Thyroid gland (tissue), 4 donors: Measurements from ENCODE around the gene DSTN. TPM values are rescaled to one million over a fixed set of nuclear protein-coding genes. Genes with fewer than 3 reads are reported as not detected.

ENCODE experiments used
- DNase-seq, 2 donors: peaks; one replicate each; pipeline ENCODE4 v3.0.0-alpha.2; 2019
- H3K27ac ChIP-seq, 3 donors: fragments of 200-600 bp; sonication (generic); 1 replicate in 2 of 3; 2 replicates in 1 of 3; pipeline ENCODE4 v1.5.1; 2016 to 2019; ENCODE audit warnings: mild to moderate bottlenecking in 1 of 3, moderate library complexity in 1 of 3
- H3K27me3 ChIP-seq: fragments of 200-600 bp; sonication (generic); one replicate; pipeline ENCODE4 v1.5.1; 2019
- H3K36me3 ChIP-seq, 2 donors: fragments of 200-600 bp; sonication (generic); one replicate each; pipeline ENCODE4 v1.5.1; 2016 to 2019
- H3K4me1 ChIP-seq, 2 donors: fragments of 200-600 bp; sonication (generic); one replicate each; pipeline ENCODE4 v1.5.1; 2017 to 2019
- H3K4me3 ChIP-seq, 3 donors: fragments of 200-600 bp; sonication (generic); replicated peaks in 1 of 3; 1 replicate in 2 of 3; 2 replicates in 1 of 3; pipeline ENCODE4 v1.5.1; 2016; ENCODE audit warnings: mild to moderate bottlenecking in 1 of 3
- H3K9me3 ChIP-seq: fragments of 200-600 bp; sonication (generic); one replicate; pipeline ENCODE4 v1.5.1; 2017
- CTCF ChIP-seq, 6 experiments: fragments of 200-600 bp in 3 of 6; fragments of 450-650 bp in 3 of 6; sonication (generic) in 3 of 6; IDR thresholded peaks; one replicate each; pipeline ENCODE4 v1.5.1; 2016 to 2019; ENCODE audit warnings: antibody characterized with exemption in 6 of 6, mild to moderate bottlenecking in 2 of 6, inconsistent platforms in 1 of 6, moderate library complexity in 1 of 6
- POLR2A ChIP-seq, 2 donors: fragments of 450-650 bp; IDR thresholded peaks; one replicate each; pipeline ENCODE4 v1.6.1; 2017; ENCODE audit warnings: antibody characterized with exemption in 2 of 2, mild to moderate bottlenecking in 2 of 2, moderate library complexity in 1 of 2
- WGBS, 2 donors: methylation state at CpG; one replicate each; pipeline ENCODE4 v1.1.5; 2017; 5-methylcytosine and 5-hydroxymethylcytosine counted together
- intact Hi-C: fragments of 100-400 bp; cut with DNase I; formaldehyde crosslinking; loops from one replicate; pipeline ENCODE4 v1.15.1; 2023
- total RNA-seq, 4 donors: library from RNA; depleted of rRNA; stranded (reverse); fragments of >200 nt; gene quantifications; one replicate each; pipeline ENCODE4 v1.2.3, GENCODE V29; 2016

The DSTN gene
- total RNA-seq: 100 to 1,000 TPM; 504 to 681 (median 560) TPM

DNA sequence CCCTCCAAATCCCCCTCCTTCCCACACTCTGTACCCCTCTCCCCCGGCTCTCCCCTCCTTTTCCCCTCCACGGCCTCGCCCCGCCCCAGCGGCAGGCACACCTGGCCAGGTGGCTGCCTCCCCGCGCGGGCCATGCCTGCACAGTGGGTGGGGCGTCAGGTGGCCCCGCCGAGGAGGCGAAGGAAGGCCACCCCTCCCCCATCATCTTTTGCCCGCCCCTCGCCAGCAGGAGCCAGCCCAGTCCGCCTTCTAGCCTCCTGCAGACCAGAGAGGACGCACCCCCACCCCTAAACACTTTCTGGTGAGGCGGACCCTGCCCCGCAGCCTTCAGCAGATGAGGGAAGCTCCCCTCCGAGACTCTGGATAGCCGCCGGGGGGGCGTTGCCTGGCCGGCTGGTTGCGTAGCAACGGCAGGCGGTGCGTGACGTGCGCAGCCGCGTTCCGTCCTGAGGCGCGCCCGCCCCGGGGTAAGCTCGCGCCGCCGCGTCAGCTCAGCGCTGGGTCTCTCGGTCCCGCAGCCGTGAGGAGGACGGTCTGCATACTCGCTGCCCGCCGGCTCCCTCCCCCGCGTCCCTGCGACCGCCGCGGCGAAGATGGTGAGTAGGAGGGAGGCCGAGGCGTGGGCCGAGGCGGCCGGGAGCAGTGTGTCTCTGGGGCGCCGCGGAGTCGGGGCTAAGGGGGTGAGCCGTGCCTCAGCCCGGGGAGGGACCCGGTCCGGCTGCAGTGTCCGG is at the start of gene DSTN:
Gene DSTN, plus strand, starts transcription at position 460 of the 731 bp plus-strand sequence. Its CDS starts 134 bp downstream, at position 594.
- Histone ChIP-seq H3K9me3 (no peaks in the 10 kb centered on the region), H3K27ac (peak within 1 kb of the TSS; percentile 98 to 100 (median 100)), H3K27me3 (no peaks in the 10 kb centered on the region), H3K4me3 (peak within 1 kb of the TSS; percentile 54 to 100 (median 67)), H3K4me1 (peaks cover 23 to 39% of the 10 kb centered on the region in 2 donors), H3K36me3 (no peaks in the 10 kb centered on the region)
- TF ChIP-seq POLR2A (IDR thresholded peaks at IDR 0.05): peak; percentile 99 to 100
- no peak for TF ChIP-seq CTCF (IDR thresholded peaks at IDR 0.05)
- peak; percentile 94 to 95 for DNase-seq
- no CpG with 5 or more reads among the region's 70 CpGs for WGBS, 2 donors
- intact Hi-C loops: no loop called here

DNA sequence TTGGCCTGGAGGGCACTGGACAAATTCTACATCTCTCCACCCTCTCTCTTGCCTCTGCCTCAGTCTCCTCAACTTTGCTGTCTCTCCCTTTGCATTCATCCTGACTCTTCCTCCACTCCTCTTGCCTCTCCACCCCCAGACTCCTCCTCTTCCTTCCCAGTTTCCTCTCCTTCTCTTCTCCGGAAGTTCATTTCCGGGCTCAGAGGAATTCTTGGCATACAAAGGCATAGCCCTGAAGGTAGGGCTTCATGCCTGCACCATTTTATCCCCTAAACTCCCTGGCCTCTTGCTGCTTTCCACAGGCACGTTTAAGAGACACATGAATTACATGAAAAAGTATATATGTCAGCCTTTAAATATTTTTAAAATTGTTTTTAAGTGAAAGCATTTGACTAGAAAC is 49.3 kb upstream of the DSTN start:
- Histone ChIP-seq H3K36me3 (no peaks in the 10 kb centered on the region), H3K27me3 (no peaks in the 10 kb centered on the region), H3K4me3 (no peak overlapping the region), H3K4me1 (peaks cover 0 to 8% of the 10 kb centered on the region in 2 donors), H3K9me3 (no peaks in the 10 kb centered on the region), H3K27ac (no peak overlapping the region)
- 56 to 62% methylated on average over 3 of the region's 3 CpGs for WGBS, 2 donors
- no peak for TF ChIP-seq POLR2A (IDR thresholded peaks at IDR 0.05)
- no peak for TF ChIP-seq CTCF (IDR thresholded peaks at IDR 0.05)
- intact Hi-C loops: no loop called here
- DNase-seq: no peak

DNA sequence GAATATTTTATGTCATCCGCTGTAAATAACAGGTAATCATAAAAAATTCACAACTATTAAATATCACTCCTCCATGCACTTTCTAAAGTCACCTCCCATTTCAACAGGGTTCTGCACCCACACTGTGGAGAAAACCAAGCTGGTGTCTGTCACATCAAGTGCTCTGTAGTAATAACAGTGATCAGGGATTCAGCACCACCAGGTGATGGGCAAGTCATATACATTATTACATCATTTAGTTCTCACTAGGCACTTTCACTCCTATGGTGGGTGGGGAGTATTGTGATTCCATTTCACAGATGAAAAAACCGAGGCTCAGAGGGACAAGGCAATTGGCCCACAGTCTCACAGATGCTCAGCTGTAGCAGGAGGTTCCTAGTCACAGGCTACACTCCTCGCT is 47.3 kb upstream of the DSTN start:
- WGBS, 2 donors: 84 to 93% methylated on average over 3 of the region's 3 CpGs

GRCh38 chr20:17523326-17523725 is 46.5 kb upstream of the DSTN start:
- H3K9me3 ChIP-seq: no peaks in the 10 kb centered on the region
- no peaks in the 10 kb centered on the region for H3K27me3 ChIP-seq
- TF ChIP-seq POLR2A (IDR thresholded peaks at IDR 0.05) (no peak), CTCF (IDR thresholded peaks at IDR 0.05) (no peak)
- H3K4me1 ChIP-seq: peaks cover 0 to 8% of the 10 kb centered on the region in 2 donors
- intact Hi-C loops: no loop called here
- no peak overlapping the region for H3K27ac ChIP-seq
- DNase-seq: no peak
- H3K4me3 ChIP-seq: no peak overlapping the region
- no peaks in the 10 kb centered on the region for H3K36me3 ChIP-seq
- WGBS, 2 donors: 91% methylated on average over 5 of the region's 5 CpGs

More for the DNA sequence above, 47.3 kb upstream of the DSTN start:
- intact Hi-C loops: no loop called here
- Histone ChIP-seq H3K36me3 (no peaks in the 10 kb centered on the region), H3K27ac (no peak overlapping the region), H3K9me3 (no peaks in the 10 kb centered on the region), H3K27me3 (no peaks in the 10 kb centered on the region), H3K4me3 (no peak overlapping the region), H3K4me1 (peaks cover 0 to 8% of the 10 kb centered on the region in 2 donors)
- no peak for DNase-seq
- TF ChIP-seq POLR2A (IDR thresholded peaks at IDR 0.05): no peak
- no peak for TF ChIP-seq CTCF (IDR thresholded peaks at IDR 0.05)

- Histone ChIP-seq H3K4me1 (peaks cover 0 to 8% of the 10 kb centered on the region in 2 donors), H3K4me3 (no peak overlapping the region), H3K27me3 (no peaks in the 10 kb centered on the region), H3K36me3 (no peaks in the 10 kb centered on the region), H3K27ac (peak overlapping the region in 1 of 3 donors; percentile 4), H3K9me3 (no peaks in the 10 kb centered on the region)
- peak in 1 of 2 donors; percentile 10 for DNase-seq
- 31 to 47% methylated on average over 8 of the region's 8 CpGs for WGBS, 2 donors
- intact Hi-C loops: no loop called here
- TF ChIP-seq POLR2A (IDR thresholded peaks at IDR 0.05) (no peak), CTCF (IDR thresholded peaks at IDR 0.05) (no peak)
Measured at GRCh38 chr20:17524560-17524959, 45.3 kb upstream of the DSTN start.
